Neural cell (in vitro differentiated cells): ENCODE results near the gene ZNF678. TPM values are rescaled to one million over a fixed set of nuclear protein-coding genes. Genes with fewer than 3 reads are reported as not detected.
"Not testable (repeated sequence)": the region's sequence is repeated elsewhere in the genome, so short reads cannot be mapped to it uniquely, and the experiment has no call there.

Source experiments
- H2AFZ ChIP-seq: fragments of 200-600, 300-800 bp; sonication (generic), shearing (Covaris generic); 2 replicates; pipeline ENCODE4 v1.6.0; 2014; ENCODE audit warnings: low read depth, mild to moderate bottlenecking, antibody characterized with exemption, low read length, moderate library complexity
- H3F3A ChIP-seq: fragments of 200-600 bp; shearing (Covaris generic); 2 replicates; pipeline ENCODE4 v1.6.1; 2016; ENCODE audit warnings: mild to moderate bottlenecking, moderate library complexity, mixed read lengths, antibody characterized with exemption, low read length; ENCODE audit not compliant: insufficient read depth, poor library complexity, severe bottlenecking
- H3K27ac ChIP-seq: fragments of 200-600, 300-800 bp; sonication (generic), shearing (Covaris generic); 2 replicates; pipeline ENCODE4 v1.5.1; 2014; ENCODE audit warnings: mild to moderate bottlenecking, low read length, moderate library complexity
- H3K27me3 ChIP-seq: fragments of 300-800, 200-600 bp; sonication (generic), shearing (Covaris generic); 2 replicates; pipeline ENCODE4 v1.6.0; 2014; ENCODE audit warnings: mild to moderate bottlenecking, low read depth, low read length, moderate library complexity; ENCODE audit not compliant: insufficient read depth
- H3K36me3 ChIP-seq: fragments of 300-800, 200-600 bp; sonication (generic), shearing (Covaris generic); 2 replicates; pipeline ENCODE4 v1.5.1; 2014; ENCODE audit warnings: mild to moderate bottlenecking, antibody characterized with exemption, low read length, moderate library complexity; ENCODE audit not compliant: insufficient read depth
- H3K4me2 ChIP-seq: fragments of 300-800, 200-600 bp; sonication (generic), shearing (Covaris generic); 2 replicates; pipeline ENCODE4 v1.6.0; 2014; ENCODE audit warnings: mild to moderate bottlenecking, low read length
- H3K4me3 ChIP-seq: fragments of 300-800, 200-600 bp; sonication (generic), shearing (Covaris generic); 2 replicates; pipeline ENCODE4 v1.5.1; 2014; ENCODE audit warnings: mild to moderate bottlenecking, low read length, moderate library complexity
- H3K79me2 ChIP-seq: fragments of 200-600 bp; shearing (Covaris generic); replicated peaks from 2 replicates; pipeline ENCODE4 v1.6.0; 2014; ENCODE audit warnings: mild to moderate bottlenecking, low read length, moderate library complexity; ENCODE audit not compliant: insufficient read depth
- H3K9ac ChIP-seq: fragments of 300-800, 200-600 bp; sonication (generic), shearing (Covaris generic); 2 replicates; pipeline ENCODE4 v1.6.1; 2016; ENCODE audit warnings: mild to moderate bottlenecking, low read length, mixed read lengths
- H3K9me2 ChIP-seq: fragments of 200-600 bp; shearing (Covaris generic); 2 replicates; pipeline ENCODE4 v1.6.1; 2016; ENCODE audit warnings: mild to moderate bottlenecking, low read length, mixed read lengths; ENCODE audit not compliant: insufficient read depth
- H3K9me3 ChIP-seq: fragments of 200-600, 300-800 bp; sonication (generic), shearing (Covaris generic); 2 replicates; pipeline ENCODE4 v1.6.1; 2016; ENCODE audit warnings: mild to moderate bottlenecking, mixed run types, low read length, moderate library complexity, mixed read lengths
- H4K20me1 ChIP-seq: fragments of 200-600 bp; shearing (Covaris generic); 2 replicates; pipeline ENCODE4 v1.6.1; 2016; ENCODE audit warnings: mild to moderate bottlenecking, mixed run types; ENCODE audit not compliant: insufficient read depth
- EP300 ChIP-seq: fragments of 450-650 bp; conservative IDR thresholded peaks from 2 replicates; pipeline ENCODE4 v1.6.1; 2014; ENCODE audit warnings: antibody characterized with exemption, mild to moderate bottlenecking, moderate library complexity; ENCODE audit not compliant: poor library complexity, severe bottlenecking
- EZH2 ChIP-seq: fragments of 200-600, 300-800 bp; shearing (Covaris generic), sonication (generic); IDR thresholded peaks from 2 replicates; pipeline ENCODE4 v1.6.1; 2014; ENCODE audit warnings: antibody characterized with exemption, low read length, borderline replicate concordance, mild to moderate bottlenecking; ENCODE audit not compliant: insufficient read depth, poor library complexity, severe bottlenecking
- MXI1 ChIP-seq: fragments of 450-650 bp; conservative IDR thresholded peaks from 2 replicates; pipeline ENCODE4 v1.6.1; 2014; ENCODE audit warnings: antibody characterized with exemption, mild to moderate bottlenecking; ENCODE audit not compliant: poor library complexity, severe bottlenecking
- POLR2AphosphoS5 ChIP-seq: IDR thresholded peaks from 2 replicates; pipeline ENCODE4 v1.6.1; 2012
- RAD21 ChIP-seq: fragments of 450-650 bp; conservative IDR thresholded peaks from 2 replicates; pipeline ENCODE4 v1.6.1; 2014; ENCODE audit warnings: antibody characterized with exemption, mild to moderate bottlenecking, moderate library complexity
- SMC3 ChIP-seq: fragments of 450-650 bp; conservative IDR thresholded peaks from 2 replicates; pipeline ENCODE4 v1.6.1; 2014; ENCODE audit warnings: antibody characterized with exemption, mild to moderate bottlenecking, moderate library complexity; ENCODE audit not compliant: poor library complexity
- TAF1 ChIP-seq: IDR thresholded peaks from 2 replicates; pipeline ENCODE4 v1.6.1; 2012; ENCODE audit warnings: low read depth
- polyA plus RNA-seq: library from polyadenylated mRNA; depleted of rRNA; stranded (reverse); fragments of >200 nt; gene quantifications from 2 replicates; pipeline ENCODE4 v1.2.3, GENCODE V29; 2014
- TF ChIP-seq, protein P1 (sequence below): fragments of 450-650 bp; IDR thresholded peaks from 2 replicates; pipeline ENCODE4 v1.5.1; 2014; ENCODE audit warnings: antibody characterized with exemption, mild to moderate bottlenecking, moderate library complexity; ENCODE audit not compliant: poor library complexity, severe bottlenecking
- TF ChIP-seq, protein P2 (sequence below): IDR thresholded peaks from 2 replicates; pipeline ENCODE4 v1.6.1; 2012; ENCODE audit warnings: borderline replicate concordance

ZNF678 gene
- polyA plus RNA-seq, 1 donor from 2014 or later, result 25.9 TPM

DNA sequence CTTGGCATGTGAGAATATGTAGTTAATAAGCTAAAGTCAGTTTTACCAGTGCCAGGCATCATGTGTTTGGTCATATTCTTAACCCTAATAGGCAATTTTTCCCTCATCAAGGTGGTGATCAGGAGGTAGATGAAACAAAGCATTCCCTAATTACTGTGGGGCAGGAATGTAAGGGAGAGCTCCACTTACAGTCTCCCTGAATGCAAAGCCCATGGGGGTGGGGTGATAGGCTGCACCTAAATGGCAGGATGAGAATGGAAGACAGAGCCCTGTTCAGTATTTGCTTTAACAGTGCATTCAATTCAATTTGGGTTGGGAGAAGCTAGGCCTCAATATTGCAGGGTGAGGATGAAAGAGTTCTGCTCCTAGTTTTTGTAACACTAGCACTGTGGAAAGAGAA is 23.4 kb downstream of the ZNF678 start:
- H3K9me3 ChIP-seq, result no peaks in the 10 kb centered on the region
- H3K79me2 ChIP-seq, result peaks cover 31% of the 10 kb centered on the region
- no peaks in the 10 kb centered on the region for H3K36me3 ChIP-seq
- no peak overlapping the region for H2AFZ ChIP-seq
- no peak overlapping the region for H3K9ac ChIP-seq
- no peak overlapping the region for H3K4me2 ChIP-seq
- no peak overlapping the region for H3K27ac ChIP-seq
- H3K4me3 ChIP-seq, result no peak overlapping the region
- H3K9me2 ChIP-seq, result no peaks in the 10 kb centered on the region
- H4K20me1 ChIP-seq, result no peaks in the 10 kb centered on the region
- H3K27me3 ChIP-seq, result no peaks in the 10 kb centered on the region
- no peaks in the 10 kb centered on the region for H3F3A ChIP-seq
- TF ChIP-seq EP300 (no peak), POLR2AphosphoS5 (no peak), RAD21 (no peak), MXI1 (no peak), SMC3 (no peak)
- TF ChIP-seq, protein P1, sequence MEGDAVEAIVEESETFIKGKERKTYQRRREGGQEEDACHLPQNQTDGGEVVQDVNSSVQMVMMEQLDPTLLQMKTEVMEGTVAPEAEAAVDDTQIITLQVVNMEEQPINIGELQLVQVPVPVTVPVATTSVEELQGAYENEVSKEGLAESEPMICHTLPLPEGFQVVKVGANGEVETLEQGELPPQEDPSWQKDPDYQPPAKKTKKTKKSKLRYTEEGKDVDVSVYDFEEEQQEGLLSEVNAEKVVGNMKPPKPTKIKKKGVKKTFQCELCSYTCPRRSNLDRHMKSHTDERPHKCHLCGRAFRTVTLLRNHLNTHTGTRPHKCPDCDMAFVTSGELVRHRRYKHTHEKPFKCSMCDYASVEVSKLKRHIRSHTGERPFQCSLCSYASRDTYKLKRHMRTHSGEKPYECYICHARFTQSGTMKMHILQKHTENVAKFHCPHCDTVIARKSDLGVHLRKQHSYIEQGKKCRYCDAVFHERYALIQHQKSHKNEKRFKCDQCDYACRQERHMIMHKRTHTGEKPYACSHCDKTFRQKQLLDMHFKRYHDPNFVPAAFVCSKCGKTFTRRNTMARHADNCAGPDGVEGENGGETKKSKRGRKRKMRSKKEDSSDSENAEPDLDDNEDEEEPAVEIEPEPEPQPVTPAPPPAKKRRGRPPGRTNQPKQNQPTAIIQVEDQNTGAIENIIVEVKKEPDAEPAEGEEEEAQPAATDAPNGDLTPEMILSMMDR, result no peak

DNA sequence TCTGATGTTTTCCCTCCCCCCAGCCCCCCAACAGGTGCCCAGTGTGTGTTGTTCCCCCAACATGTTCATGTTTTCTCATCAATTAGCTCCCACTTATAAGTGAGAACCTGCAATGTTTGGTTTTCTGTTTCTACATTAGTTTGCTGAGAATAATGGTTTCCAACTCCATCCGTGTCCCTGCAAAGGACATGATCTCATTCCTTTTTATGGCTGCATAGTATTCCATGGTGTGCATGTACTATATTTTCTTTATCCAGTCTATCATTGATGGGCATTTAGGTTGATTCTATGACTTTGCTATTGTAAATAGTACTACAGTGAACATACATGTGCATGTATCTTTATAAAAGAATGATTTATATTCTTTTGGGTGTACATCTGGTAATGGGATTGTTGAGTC is 24.6 kb downstream of the ZNF678 start:
- TF ChIP-seq, protein P1, result no peak
- TF ChIP-seq, protein P2, sequence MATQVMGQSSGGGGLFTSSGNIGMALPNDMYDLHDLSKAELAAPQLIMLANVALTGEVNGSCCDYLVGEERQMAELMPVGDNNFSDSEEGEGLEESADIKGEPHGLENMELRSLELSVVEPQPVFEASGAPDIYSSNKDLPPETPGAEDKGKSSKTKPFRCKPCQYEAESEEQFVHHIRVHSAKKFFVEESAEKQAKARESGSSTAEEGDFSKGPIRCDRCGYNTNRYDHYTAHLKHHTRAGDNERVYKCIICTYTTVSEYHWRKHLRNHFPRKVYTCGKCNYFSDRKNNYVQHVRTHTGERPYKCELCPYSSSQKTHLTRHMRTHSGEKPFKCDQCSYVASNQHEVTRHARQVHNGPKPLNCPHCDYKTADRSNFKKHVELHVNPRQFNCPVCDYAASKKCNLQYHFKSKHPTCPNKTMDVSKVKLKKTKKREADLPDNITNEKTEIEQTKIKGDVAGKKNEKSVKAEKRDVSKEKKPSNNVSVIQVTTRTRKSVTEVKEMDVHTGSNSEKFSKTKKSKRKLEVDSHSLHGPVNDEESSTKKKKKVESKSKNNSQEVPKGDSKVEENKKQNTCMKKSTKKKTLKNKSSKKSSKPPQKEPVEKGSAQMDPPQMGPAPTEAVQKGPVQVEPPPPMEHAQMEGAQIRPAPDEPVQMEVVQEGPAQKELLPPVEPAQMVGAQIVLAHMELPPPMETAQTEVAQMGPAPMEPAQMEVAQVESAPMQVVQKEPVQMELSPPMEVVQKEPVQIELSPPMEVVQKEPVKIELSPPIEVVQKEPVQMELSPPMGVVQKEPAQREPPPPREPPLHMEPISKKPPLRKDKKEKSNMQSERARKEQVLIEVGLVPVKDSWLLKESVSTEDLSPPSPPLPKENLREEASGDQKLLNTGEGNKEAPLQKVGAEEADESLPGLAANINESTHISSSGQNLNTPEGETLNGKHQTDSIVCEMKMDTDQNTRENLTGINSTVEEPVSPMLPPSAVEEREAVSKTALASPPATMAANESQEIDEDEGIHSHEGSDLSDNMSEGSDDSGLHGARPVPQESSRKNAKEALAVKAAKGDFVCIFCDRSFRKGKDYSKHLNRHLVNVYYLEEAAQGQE, result no peak
- no peak for TF ChIP-seq MXI1
- no peak for TF ChIP-seq TAF1
- no peak for TF ChIP-seq EP300
- TF ChIP-seq EZH2, result no peak
- TF ChIP-seq SMC3, result no peak
- TF ChIP-seq POLR2AphosphoS5, result no peak
- TF ChIP-seq RAD21, result no peak

DNA sequence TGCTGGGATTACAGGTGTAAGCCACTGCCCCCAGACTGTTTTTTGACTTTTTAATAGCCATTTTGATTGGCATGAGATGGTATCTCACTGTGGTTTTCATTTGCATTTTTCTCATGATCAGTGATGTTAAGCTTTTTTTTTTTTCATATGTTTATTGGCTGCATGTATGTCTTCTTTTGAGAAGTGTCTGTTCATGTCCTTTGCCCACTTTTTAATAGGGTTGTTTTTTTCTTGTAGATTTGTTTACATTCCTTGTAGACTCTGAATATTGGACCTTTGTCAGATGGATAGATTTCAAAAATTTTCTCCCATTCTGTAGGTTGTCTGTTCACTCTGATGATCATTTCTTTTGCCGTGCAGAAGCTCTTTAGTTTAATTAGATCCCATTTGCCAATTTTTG is 25.4 kb downstream of the ZNF678 start:
- H3K9ac ChIP-seq, H3K27me3 ChIP-seq, H3K9me2 ChIP-seq, H4K20me1 ChIP-seq, H2AFZ ChIP-seq, H3K36me3 ChIP-seq, H3K4me3 ChIP-seq, H3F3A ChIP-seq, H3K4me2 ChIP-seq, H3K27ac ChIP-seq, H3K9me3 ChIP-seq: not testable (repeated sequence)
- peaks cover 20% of the 10 kb centered on the region for H3K79me2 ChIP-seq

More for the DNA sequence above, 24.6 kb downstream of the ZNF678 start:
- no peak overlapping the region for H3K27ac ChIP-seq
- no peak overlapping the region for H2AFZ ChIP-seq
- no peak overlapping the region for H3K4me3 ChIP-seq
- no peak overlapping the region for H3K9ac ChIP-seq
- H3K36me3 ChIP-seq, result no peaks in the 10 kb centered on the region
- peaks cover 21% of the 10 kb centered on the region for H3K79me2 ChIP-seq
- H3F3A ChIP-seq, result no peaks in the 10 kb centered on the region
- no peaks in the 10 kb centered on the region for H3K9me2 ChIP-seq
- no peaks in the 10 kb centered on the region for H3K27me3 ChIP-seq
- H3K9me3 ChIP-seq, result no peaks in the 10 kb centered on the region
- H4K20me1 ChIP-seq, result no peaks in the 10 kb centered on the region
- no peak overlapping the region for H3K4me2 ChIP-seq

DNA sequence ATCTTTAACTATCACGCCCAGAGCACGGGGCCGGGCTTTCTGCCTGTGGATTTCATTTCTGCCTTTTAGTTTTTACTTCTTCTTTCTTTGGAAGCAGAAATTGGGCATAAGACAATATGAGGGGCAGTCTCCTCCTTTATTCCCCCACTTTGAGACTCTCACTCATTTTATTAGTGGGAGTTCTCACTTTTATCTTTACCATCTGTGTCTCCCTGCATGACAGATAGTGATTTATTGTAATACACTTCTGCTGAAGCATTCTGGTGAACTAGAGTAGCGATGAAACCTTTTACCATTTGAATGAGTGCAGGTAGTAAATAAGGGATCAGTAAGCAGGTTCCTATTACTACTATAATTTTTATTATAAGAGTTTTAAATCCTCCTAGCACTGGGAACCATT is 26.4 kb downstream of the ZNF678 start:
- H3K79me2 ChIP-seq, result peaks cover 18% of the 10 kb centered on the region
- not testable (repeated sequence) for H4K20me1 ChIP-seq, H3K4me3 ChIP-seq, H3K27me3 ChIP-seq, H3K27ac ChIP-seq, H2AFZ ChIP-seq, H3K36me3 ChIP-seq, H3K9me3 ChIP-seq, H3K9me2 ChIP-seq, H3K4me2 ChIP-seq, H3F3A ChIP-seq, H3K9ac ChIP-seq
